ENCODE measurements around the gene CGB5. TPM values are rescaled to one million over a fixed set of nuclear protein-coding genes. Genes with fewer than 3 reads are reported as not detected.
"Not testable (repeated sequence)": the region's sequence is repeated elsewhere in the genome, so short reads cannot be mapped to it uniquely, and the experiment has no call there.

CGB5 gene
- polyA plus RNA-seq (2013, experiment 1 of 2), result not detected
- polyA plus RNA-seq (2013, experiment 2 of 2), result not detected

GRCh38 chr19:49043548-49043947, at the start of gene CGB5:
Gene CGB5, plus strand, starts transcription at chr19:49043848. Its CDS starts 362 bp downstream, at chr19:49044210.
- H3K4me3 ChIP-seq (ENCODE audit: extremely low read depth, insufficient read depth, low read length, poor library complexity, severe bottlenecking); H3K27ac ChIP-seq (ENCODE audit: low read depth, low read length, severe bottlenecking); H3K9me3 ChIP-seq (ENCODE audit: control insufficient read depth, low read length); H3K36me3 ChIP-seq (ENCODE audit: control insufficient read depth, insufficient read depth, low read length); H3K4me1 ChIP-seq (ENCODE audit: control insufficient read depth, insufficient read depth, low read length, poor library complexity, severe bottlenecking): not testable (repeated sequence)
- 77 to 78% methylated on average over 6 to 10 of the region's 15 CpGs for WGBS, 2 experiments (ENCODE audit: insufficient coverage in 2 of 2)

- Histone ChIP-seq H3K9me3 (ENCODE audit: control insufficient read depth, low read length) (no peaks in the 10 kb centered on the region), H3K4me3 (ENCODE audit: extremely low read depth, insufficient read depth, low read length, poor library complexity, severe bottlenecking) (peak overlapping the region; percentile 98), H3K27ac (ENCODE audit: low read depth, low read length, severe bottlenecking) (peak overlapping the region; percentile 80), H3K4me1 (ENCODE audit: control insufficient read depth, insufficient read depth, low read length, poor library complexity, severe bottlenecking) (peaks cover 16% of the 10 kb centered on the region), H3K36me3 (ENCODE audit: control insufficient read depth, insufficient read depth, low read length) (peaks cover 20% of the 10 kb centered on the region)
- 0 to 4% methylated on average over 6 to 7 of the region's 13 CpGs for WGBS, 2 experiments (ENCODE audit: insufficient coverage in 2 of 2)
Observed at GRCh38 chr19:48994035-48994386, 49.6 kb upstream of the CGB5 start.

GRCh38 chr19:48997972-48998371, 45.7 kb upstream of the CGB5 start:
- H3K9me3 ChIP-seq (ENCODE audit: control insufficient read depth, low read length), result no peaks in the 10 kb centered on the region
- WGBS, 2 experiments (ENCODE audit: insufficient coverage in 2 of 2), result 80 to 88% methylated on average over 4 to 5 of the region's 5 CpGs
- no peak overlapping the region for H3K4me3 ChIP-seq (ENCODE audit: extremely low read depth, insufficient read depth, low read length, poor library complexity, severe bottlenecking)
- peaks cover 7% of the 10 kb centered on the region for H3K4me1 ChIP-seq (ENCODE audit: control insufficient read depth, insufficient read depth, low read length, poor library complexity, severe bottlenecking)
- H3K36me3 ChIP-seq (ENCODE audit: control insufficient read depth, insufficient read depth, low read length), result peaks cover 31% of the 10 kb centered on the region
- no peak overlapping the region for H3K27ac ChIP-seq (ENCODE audit: low read depth, low read length, severe bottlenecking)

GRCh38 chr19:48999481-49000325, 43.9 kb upstream of the CGB5 start:
- Histone ChIP-seq H3K4me1 (ENCODE audit: control insufficient read depth, insufficient read depth, low read length, poor library complexity, severe bottlenecking) (peaks cover 3% of the 10 kb centered on the region), H3K9me3 (ENCODE audit: control insufficient read depth, low read length) (no peaks in the 10 kb centered on the region), H3K4me3 (ENCODE audit: extremely low read depth, insufficient read depth, low read length, poor library complexity, severe bottlenecking) (no peak overlapping the region), H3K36me3 (ENCODE audit: control insufficient read depth, insufficient read depth, low read length) (peaks cover 48% of the 10 kb centered on the region), H3K27ac (ENCODE audit: low read depth, low read length, severe bottlenecking) (no peak overlapping the region)
- WGBS, 2 experiments (ENCODE audit: insufficient coverage in 2 of 2), result 45 to 49% methylated on average over 13 of the region's 16 CpGs

GRCh38 chr19:49004133-49004532, 39.5 kb upstream of the CGB5 start:
- H3K36me3 ChIP-seq (ENCODE audit: control insufficient read depth, insufficient read depth, low read length), result peaks cover 74% of the 10 kb centered on the region

GRCh38 chr19:49004964-49005614, 38.6 kb upstream of the CGB5 start:
- Histone ChIP-seq H3K27ac (ENCODE audit: low read depth, low read length, severe bottlenecking) (no peak overlapping the region), H3K9me3 (ENCODE audit: control insufficient read depth, low read length) (no peaks in the 10 kb centered on the region), H3K36me3 (ENCODE audit: control insufficient read depth, insufficient read depth, low read length) (peaks cover 72% of the 10 kb centered on the region), H3K4me3 (ENCODE audit: extremely low read depth, insufficient read depth, low read length, poor library complexity, severe bottlenecking) (no peak overlapping the region), H3K4me1 (ENCODE audit: control insufficient read depth, insufficient read depth, low read length, poor library complexity, severe bottlenecking) (no peaks in the 10 kb centered on the region)
- WGBS, 2 experiments (ENCODE audit: insufficient coverage in 2 of 2), result 96 to 100% methylated on average over 5 to 7 of the region's 7 CpGs

More at GRCh38 chr19:49004133-49004532, 39.5 kb upstream of the CGB5 start:
- Histone ChIP-seq H3K4me1 (ENCODE audit: control insufficient read depth, insufficient read depth, low read length, poor library complexity, severe bottlenecking) (no peaks in the 10 kb centered on the region), H3K27ac (ENCODE audit: low read depth, low read length, severe bottlenecking) (no peak overlapping the region), H3K4me3 (ENCODE audit: extremely low read depth, insufficient read depth, low read length, poor library complexity, severe bottlenecking) (no peak overlapping the region), H3K9me3 (ENCODE audit: control insufficient read depth, low read length) (no peaks in the 10 kb centered on the region)
- WGBS, 2 experiments (ENCODE audit: insufficient coverage in 2 of 2), result 96 to 98% methylated on average over 14 of the region's 15 CpGs

GRCh38 chr19:49006905-49007304, 36.7 kb upstream of the CGB5 start:
- H3K36me3 ChIP-seq (ENCODE audit: control insufficient read depth, insufficient read depth, low read length), result peaks cover 76% of the 10 kb centered on the region
- H3K9me3 ChIP-seq (ENCODE audit: control insufficient read depth, low read length), result no peaks in the 10 kb centered on the region
- H3K4me3 ChIP-seq (ENCODE audit: extremely low read depth, insufficient read depth, low read length, poor library complexity, severe bottlenecking), result no peak overlapping the region
- H3K4me1 ChIP-seq (ENCODE audit: control insufficient read depth, insufficient read depth, low read length, poor library complexity, severe bottlenecking), result no peaks in the 10 kb centered on the region
- no peak overlapping the region for H3K27ac ChIP-seq (ENCODE audit: low read depth, low read length, severe bottlenecking)
- 96 to 98% methylated on average over 18 to 22 of the region's 22 CpGs for WGBS, 2 experiments (ENCODE audit: insufficient coverage in 2 of 2)

GRCh38 chr19:49009828-49010227, 33.8 kb upstream of the CGB5 start:
- 97 to 100% methylated on average over 15 to 18 of the region's 18 CpGs for WGBS, 2 experiments (ENCODE audit: insufficient coverage in 2 of 2)
- H3K36me3 ChIP-seq (ENCODE audit: control insufficient read depth, insufficient read depth, low read length), result peaks cover 70% of the 10 kb centered on the region
- no peak overlapping the region for H3K27ac ChIP-seq (ENCODE audit: low read depth, low read length, severe bottlenecking)
- no peaks in the 10 kb centered on the region for H3K4me1 ChIP-seq (ENCODE audit: control insufficient read depth, insufficient read depth, low read length, poor library complexity, severe bottlenecking)
- H3K4me3 ChIP-seq (ENCODE audit: extremely low read depth, insufficient read depth, low read length, poor library complexity, severe bottlenecking), result no peak overlapping the region
- no peaks in the 10 kb centered on the region for H3K9me3 ChIP-seq (ENCODE audit: control insufficient read depth, low read length)

- H3K9me3 ChIP-seq (ENCODE audit: control insufficient read depth, low read length), result no peaks in the 10 kb centered on the region
- peaks cover 70% of the 10 kb centered on the region for H3K36me3 ChIP-seq (ENCODE audit: control insufficient read depth, insufficient read depth, low read length)
- WGBS, 2 experiments (ENCODE audit: insufficient coverage in 2 of 2), result 91 to 95% methylated on average over 17 to 18 of the region's 18 CpGs
- H3K4me3 ChIP-seq (ENCODE audit: extremely low read depth, insufficient read depth, low read length, poor library complexity, severe bottlenecking), result no peak overlapping the region
- H3K4me1 ChIP-seq (ENCODE audit: control insufficient read depth, insufficient read depth, low read length, poor library complexity, severe bottlenecking), result no peaks in the 10 kb centered on the region
- no peak overlapping the region for H3K27ac ChIP-seq (ENCODE audit: low read depth, low read length, severe bottlenecking)
Observed at GRCh38 chr19:49010453-49010852, 33.2 kb upstream of the CGB5 start.

- 87 to 89% methylated on average over 12 to 17 of the region's 17 CpGs for WGBS, 2 experiments (ENCODE audit: insufficient coverage in 2 of 2)
- Histone ChIP-seq H3K9me3 (ENCODE audit: control insufficient read depth, low read length) (no peaks in the 10 kb centered on the region), H3K4me3 (ENCODE audit: extremely low read depth, insufficient read depth, low read length, poor library complexity, severe bottlenecking) (no peak overlapping the region), H3K4me1 (ENCODE audit: control insufficient read depth, insufficient read depth, low read length, poor library complexity, severe bottlenecking) (no peaks in the 10 kb centered on the region), H3K27ac (ENCODE audit: low read depth, low read length, severe bottlenecking) (no peak overlapping the region), H3K36me3 (ENCODE audit: control insufficient read depth, insufficient read depth, low read length) (peaks cover 69% of the 10 kb centered on the region)
Observed at GRCh38 chr19:49011194-49011593, 32.5 kb upstream of the CGB5 start.

Data from mesodermal cell (in vitro differentiated cells).